A673 (cell line): Measurements from ENCODE around the gene UMAD1. TPM values are rescaled to one million over a fixed set of nuclear protein-coding genes. Genes with fewer than 3 reads are reported as not detected.
"Not testable (repeated sequence)": the region's sequence is repeated elsewhere in the genome, so short reads cannot be mapped to it uniquely, and the experiment has no call there.

Experiments
- BruUV-seq: library from RNA; stranded (reverse); fragments of 400-500 nt; replicated peaks from 2 replicates; lab custom pipeline; 2021; lab: Mats Ljungman, UMichigan
- CTCF ChIA-PET: fragments of 300-600 bp; sonication (Branson Sonifier 250); formaldehyde crosslinking; loops from one replicate; lab custom pipeline; 2022; ENCODE audit warnings: antibody characterized with exemption; lab: Charles Lee
- POLR2A ChIA-PET: fragments of 300-600 bp; sonication (Branson Sonifier 250); formaldehyde crosslinking; loops from one replicate; lab custom pipeline; 2022; ENCODE audit warnings: antibody characterized with exemption; ENCODE audit not compliant: low non-redundant PET; lab: Charles Lee
- DNase-seq: peaks from one replicate; pipeline ENCODE4 v3.0.0-alpha.2; 2015; ENCODE audit warnings: low spot score
- H3K27ac ChIP-seq: fragments of 200-600 bp; sonication (generic); 2 replicates; pipeline ENCODE4 v1.5.1; 2016; ENCODE audit warnings: mixed run types, low read depth, mild to moderate bottlenecking, mixed read lengths, antibody characterized with exemption, low read length; ENCODE audit not compliant: poor library complexity, severe bottlenecking
- H3K27me3 ChIP-seq: fragments of 200-600 bp; sonication (generic); replicated peaks from 2 replicates; pipeline ENCODE4 v1.6.1; 2017; ENCODE audit warnings: mixed run types, low read depth, mild to moderate bottlenecking, mixed read lengths, antibody characterized with exemption, low read length; ENCODE audit not compliant: insufficient read depth, poor library complexity
- H3K36me3 ChIP-seq: fragments of 200-600 bp; sonication (generic); 2 replicates; pipeline ENCODE4 v1.6.1; 2016; ENCODE audit warnings: mixed run types, mild to moderate bottlenecking, mixed read lengths, antibody characterized with exemption, low read length; ENCODE audit not compliant: insufficient read depth, poor library complexity, severe bottlenecking
- H3K4me1 ChIP-seq: fragments of 200-600 bp; sonication (generic); 2 replicates; pipeline ENCODE4 v1.6.1; 2017; ENCODE audit warnings: mixed run types, mild to moderate bottlenecking, mixed read lengths, antibody characterized with exemption, low read length; ENCODE audit not compliant: insufficient read depth, poor library complexity, severe bottlenecking
- H3K4me3 ChIP-seq: fragments of 200-600 bp; sonication (generic); 2 replicates; pipeline ENCODE4 v1.5.1; 2016; ENCODE audit warnings: low read depth, mixed run types, mild to moderate bottlenecking, mixed read lengths, low read length; ENCODE audit not compliant: poor library complexity, severe bottlenecking
- H3K9me3 ChIP-seq: fragments of 200-600 bp; sonication (generic); 2 replicates; pipeline ENCODE4 v1.6.1; 2016; ENCODE audit warnings: mixed run types, low read depth, mild to moderate bottlenecking, mixed read lengths, antibody characterized with exemption, low read length; ENCODE audit not compliant: poor library complexity, severe bottlenecking
- CTCF ChIP-seq: fragments of 300-800, 200-600 bp; sonication (generic); conservative IDR thresholded peaks from 2 replicates; pipeline ENCODE4 v1.5.1; 2017; ENCODE audit warnings: low read depth, mild to moderate bottlenecking, antibody characterized with exemption, low read length, moderate library complexity, mixed read lengths
- EZH2 ChIP-seq: fragments of 200-600 bp; sonication (generic); IDR thresholded peaks from 2 replicates; pipeline ENCODE4 v1.6.1; 2017; ENCODE audit warnings: borderline replicate concordance, low read depth, mild to moderate bottlenecking, mixed read lengths, antibody characterized with exemption, low read length; ENCODE audit not compliant: poor library complexity, severe bottlenecking
- intact Hi-C: fragments of 100-400 bp; cut with micrococcal nuclease; formaldehyde crosslinking; loops from one replicate; pipeline ENCODE4 v1.10.0; 2022; ENCODE audit not compliant: unreplicated experiment
- total RNA-seq: library from RNA; stranded (reverse); gene quantifications from 2 replicates; pipeline ENCODE4 v1.2.3, GENCODE V29; 2021

The UMAD1 gene
- total RNA-seq, 1 experiment from 2014 or later: 13.5 TPM

GRCh38 chr7:7652798-7653540 is 12.4 kb downstream of the UMAD1 start:
- no peak for TF ChIP-seq CTCF
- Histone ChIP-seq H3K9me3 (no peaks in the 10 kb centered on the region), H3K4me3 (no peak overlapping the region), H3K27ac (no peak overlapping the region), H3K27me3 (no peaks in the 10 kb centered on the region), H3K4me1 (no peaks in the 10 kb centered on the region), H3K36me3 (no peaks in the 10 kb centered on the region)
- DNase-seq: no peak
- BruUV-seq: no TSS peak
- CTCF ChIA-PET: no interaction called here
- intact Hi-C loops: no loop called here
- POLR2A ChIA-PET: no interaction called here

- Histone ChIP-seq H3K27me3 (no peaks in the 10 kb centered on the region), H3K36me3 (no peaks in the 10 kb centered on the region), H3K27ac (no peak overlapping the region), H3K4me3 (no peak overlapping the region), H3K9me3 (no peaks in the 10 kb centered on the region), H3K4me1 (no peaks in the 10 kb centered on the region)
- no TSS peak for BruUV-seq
- peak; percentile 48 for DNase-seq
- ChIA-PET POLR2A (no interaction called here), CTCF (no interaction called here)
- intact Hi-C loops: no loop called here
- TF ChIP-seq EZH2 (no peak), CTCF (peak; percentile 60)
These were observed 13.1 kb downstream of the UMAD1 start for GRCh38 chr7:7653593-7654187.

GRCh38 chr7:7654964-7655715 is 14.6 kb downstream of the UMAD1 start:
- ChIA-PET POLR2A (no interaction called here), CTCF (no interaction called here)
- no peaks in the 10 kb centered on the region for H3K4me1 ChIP-seq
- TF ChIP-seq CTCF (no peak), EZH2 (no peak)
- no peaks in the 10 kb centered on the region for H3K36me3 ChIP-seq
- no peaks in the 10 kb centered on the region for H3K9me3 ChIP-seq
- H3K27me3 ChIP-seq: no peaks in the 10 kb centered on the region
- H3K4me3 ChIP-seq: no peak overlapping the region
- intact Hi-C loops: no loop called here
- no peak overlapping the region for H3K27ac ChIP-seq
- DNase-seq: no peak
- BruUV-seq: no TSS peak

- intact Hi-C loops, H3K4me1 ChIP-seq, POLR2A ChIA-PET, H3K27me3 ChIP-seq, DNase-seq, H3K36me3 ChIP-seq, H3K9me3 ChIP-seq, CTCF ChIA-PET, H3K27ac ChIP-seq, H3K4me3 ChIP-seq, BruUV-seq: not testable (repeated sequence)
These were observed 15.9 kb downstream of the UMAD1 start for GRCh38 chr7:7656459-7656858.
